Nephron (organoid): ENCODE data around the gene WEE2.
"Not testable (repeated sequence)": the region's sequence is repeated elsewhere in the genome, so short reads cannot be mapped to it uniquely, and the experiment has no call there.

Source experiments
- H3K27ac Mint-ChIP-seq, 3 experiments: 2 replicates each; pipeline ENCODE4 v1.8.0; 2020; ENCODE audit warnings: mixed read lengths in 3 of 3, mild to moderate bottlenecking in 2 of 3, moderate library complexity in 1 of 3
- H3K27me3 Mint-ChIP-seq: 2 replicates; pipeline ENCODE4 v1.8.0; 2021; ENCODE audit warnings: low read depth, mild to moderate bottlenecking, moderate library complexity, mixed read lengths
- H3K36me3 Mint-ChIP-seq: 2 replicates; pipeline ENCODE4 v1.8.0; 2020; ENCODE audit warnings: low read depth, mixed read lengths
- H3K4me1 Mint-ChIP-seq: 2 replicates; pipeline ENCODE4 v1.8.0; 2020; ENCODE audit warnings: mixed read lengths
- H3K4me3 Mint-ChIP-seq, 3 experiments: 2 replicates each; pipeline ENCODE4 v1.8.0; 2020; ENCODE audit warnings: mild to moderate bottlenecking in 3 of 3, mixed read lengths in 3 of 3, moderate library complexity in 2 of 3
- H3K9me3 Mint-ChIP-seq: 2 replicates; pipeline ENCODE4 v1.8.0; 2020; ENCODE audit warnings: mixed read lengths
- TF ChIP-seq, protein P1 (sequence below), 3 experiments: fragments of 200-600 bp; sonication (generic); IDR thresholded peaks; one replicate each; pipeline ENCODE4 v1.5.0; 2021; ENCODE audit warnings: antibody characterized with exemption in 3 of 3; ENCODE audit not compliant: unreplicated experiment in 3 of 3

WEE2 gene

DNA sequence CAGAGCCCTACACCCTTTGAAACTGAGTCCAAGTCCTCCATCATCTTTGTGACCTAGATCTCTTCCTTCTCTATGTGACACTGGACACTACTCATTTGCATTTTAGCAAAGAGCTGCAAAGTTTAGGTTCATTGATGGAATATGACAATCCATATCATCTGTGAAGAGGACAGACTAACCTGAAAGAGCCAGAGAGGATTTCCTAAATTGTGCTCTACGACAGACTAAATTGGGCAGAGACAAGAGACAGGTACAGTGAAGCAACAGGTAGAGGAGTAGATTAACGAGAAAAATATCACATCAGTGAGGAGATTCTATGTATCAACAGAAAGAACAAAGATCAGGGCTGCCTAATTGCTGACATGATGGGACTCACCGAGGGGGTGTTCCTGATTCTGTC, 55.6 kb downstream of the WEE2 start, which contains the start of gene TAS2R3:
TAS2R3 (plus strand) TSS at position 301 of the 400 bp plus-strand sequence; CDS start at position 363, 62 bp downstream.
- H3K27ac Mint-ChIP-seq = no peak within 1 kb of the TSS
- TF ChIP-seq, protein P1, sequence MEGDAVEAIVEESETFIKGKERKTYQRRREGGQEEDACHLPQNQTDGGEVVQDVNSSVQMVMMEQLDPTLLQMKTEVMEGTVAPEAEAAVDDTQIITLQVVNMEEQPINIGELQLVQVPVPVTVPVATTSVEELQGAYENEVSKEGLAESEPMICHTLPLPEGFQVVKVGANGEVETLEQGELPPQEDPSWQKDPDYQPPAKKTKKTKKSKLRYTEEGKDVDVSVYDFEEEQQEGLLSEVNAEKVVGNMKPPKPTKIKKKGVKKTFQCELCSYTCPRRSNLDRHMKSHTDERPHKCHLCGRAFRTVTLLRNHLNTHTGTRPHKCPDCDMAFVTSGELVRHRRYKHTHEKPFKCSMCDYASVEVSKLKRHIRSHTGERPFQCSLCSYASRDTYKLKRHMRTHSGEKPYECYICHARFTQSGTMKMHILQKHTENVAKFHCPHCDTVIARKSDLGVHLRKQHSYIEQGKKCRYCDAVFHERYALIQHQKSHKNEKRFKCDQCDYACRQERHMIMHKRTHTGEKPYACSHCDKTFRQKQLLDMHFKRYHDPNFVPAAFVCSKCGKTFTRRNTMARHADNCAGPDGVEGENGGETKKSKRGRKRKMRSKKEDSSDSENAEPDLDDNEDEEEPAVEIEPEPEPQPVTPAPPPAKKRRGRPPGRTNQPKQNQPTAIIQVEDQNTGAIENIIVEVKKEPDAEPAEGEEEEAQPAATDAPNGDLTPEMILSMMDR (IDR thresholded peaks at IDR 0.05; ENCODE audit: unreplicated experiment in 3 of 3) = no peak
- H3K4me1 Mint-ChIP-seq = no peaks in the 10 kb centered on the region
- H3K27me3 Mint-ChIP-seq = no peaks in the 10 kb centered on the region
- peaks cover under 1% of the 10 kb centered on the region for H3K9me3 Mint-ChIP-seq
- H3K36me3 Mint-ChIP-seq = peaks cover 65% of the 10 kb centered on the region
- H3K4me3 Mint-ChIP-seq = no peak within 1 kb of the TSS

DNA sequence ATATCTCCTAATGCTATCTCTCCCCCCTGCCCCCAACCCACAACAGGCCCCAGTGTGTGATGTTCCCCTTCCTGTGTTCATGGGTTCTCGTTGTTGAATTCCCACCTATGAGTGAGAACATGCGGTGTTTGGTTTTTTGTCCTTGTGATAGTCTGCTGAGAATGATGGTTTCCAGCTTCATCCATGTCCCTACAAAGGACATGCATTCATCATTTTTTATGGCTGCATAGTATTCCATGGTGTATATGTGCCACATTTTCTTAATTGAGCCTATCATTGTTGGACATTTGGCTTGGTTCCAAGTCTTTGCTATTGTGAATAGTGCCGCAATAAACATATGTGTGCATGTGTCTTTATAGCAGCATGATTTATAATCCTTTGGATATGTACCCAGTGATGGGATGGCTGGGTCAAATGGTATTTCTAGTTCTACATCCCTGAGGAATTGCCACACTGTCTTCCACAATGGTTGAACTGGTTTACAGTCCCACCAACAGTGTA, 62.0 kb downstream of the WEE2 start:
- not testable (repeated sequence) for H3K27ac Mint-ChIP-seq, H3K4me1 Mint-ChIP-seq, H3K27me3 Mint-ChIP-seq, H3K4me3 Mint-ChIP-seq
- peaks cover 63% of the 10 kb centered on the region for H3K36me3 Mint-ChIP-seq
- peaks cover 16% of the 10 kb centered on the region for H3K9me3 Mint-ChIP-seq

DNA sequence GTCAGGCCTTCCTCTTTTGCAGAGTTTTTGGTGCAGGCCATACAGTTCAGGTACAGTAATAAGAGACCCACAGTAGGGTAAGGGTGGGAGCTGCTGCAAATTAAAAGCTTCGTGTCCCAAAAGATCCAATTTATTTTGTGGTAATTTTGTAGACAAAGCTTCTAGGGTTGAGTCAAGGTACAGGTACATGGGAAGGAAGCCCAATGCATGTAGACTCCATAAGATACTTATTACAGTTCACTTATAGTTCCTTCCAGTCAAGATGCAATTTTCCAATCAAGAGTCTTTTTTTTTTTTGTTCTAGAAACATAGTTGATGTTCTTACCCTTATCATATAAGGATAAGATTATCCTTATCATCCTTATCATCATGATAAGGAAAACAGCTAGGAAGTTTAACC, 68.2 kb downstream of the WEE2 start, which contains the start of gene TAS2R4:
TAS2R4 (plus strand) TSS at position 301 of the 400 bp plus-strand sequence. CDS start 1,815 bp downstream, outside the sequence.
- Mint-ChIP-seq H3K36me3 (peaks cover 75% of the 10 kb centered on the region), H3K27ac (no peak within 1 kb of the TSS), H3K4me1 (no peaks in the 10 kb centered on the region), H3K9me3 (peaks cover 22% of the 10 kb centered on the region), H3K27me3 (no peaks in the 10 kb centered on the region), H3K4me3 (no peak within 1 kb of the TSS)
- TF ChIP-seq, protein P1 (IDR thresholded peaks at IDR 0.05; ENCODE audit: unreplicated experiment in 3 of 3) = no peak
